Stimulated activated CD4-positive, alpha-beta T cell treated with anti-CD3 and anti-CD28 coated beads, TNF-alpha, amount 100 ng/mL, for 4 hours (primary cell): Measurements from ENCODE around the gene ZNF133.
"Not testable (repeated sequence)": the region's sequence is repeated elsewhere in the genome, so short reads cannot be mapped to it uniquely, and the experiment has no call there.

Source experiments
- DNase-seq, 3 experiments: peaks; one replicate each; pipeline ENCODE4 v3.0.0-alpha.2; 2020; ENCODE audit warnings: low read depth in 3 of 3

ZNF133 gene

DNA sequence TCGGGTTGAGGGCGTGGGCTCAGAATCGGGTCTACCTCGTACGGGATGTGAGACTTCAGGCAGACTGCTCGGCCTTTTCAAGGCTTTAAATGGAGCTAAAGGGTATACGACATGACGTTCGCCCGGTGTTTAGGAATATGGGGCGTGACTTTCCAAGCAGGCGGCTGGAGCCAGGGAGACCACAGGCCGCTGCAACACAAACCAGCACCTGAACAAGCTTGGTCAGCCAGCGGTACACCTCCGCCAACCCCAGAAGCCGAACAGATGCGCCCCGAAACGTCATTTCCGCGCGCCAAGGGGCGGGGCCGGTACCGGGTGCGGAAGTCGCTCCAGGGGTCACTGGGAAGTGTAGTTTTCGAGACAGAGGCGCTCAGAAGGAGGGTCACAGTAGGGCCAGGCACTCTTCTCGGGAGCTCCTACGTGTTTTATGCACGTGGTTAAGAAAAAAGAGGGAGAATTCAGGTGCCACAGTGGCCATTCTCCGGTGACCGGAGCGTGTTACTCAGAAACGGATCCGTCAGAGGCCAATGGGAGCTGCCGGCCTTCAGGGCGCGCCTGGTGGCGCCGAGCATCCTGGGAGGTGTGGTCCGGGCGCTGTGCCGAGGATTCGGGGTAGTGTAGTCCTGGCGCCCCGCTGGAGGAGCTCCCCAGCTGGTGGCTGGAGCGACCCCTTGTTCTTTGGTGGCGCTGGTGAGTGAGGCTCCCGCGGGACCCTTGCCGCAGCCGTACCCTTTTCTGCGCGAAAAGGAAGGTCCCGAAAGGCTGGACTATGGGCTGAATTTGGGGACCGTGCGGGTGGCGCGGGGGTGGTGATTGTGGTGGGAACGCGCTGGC lies at the start of gene ZNF133:
Gene ZNF133, plus strand, starts transcription at position 613 of the 834 bp plus-strand sequence. CDS start 17,160 bp downstream, outside the sequence.
- DNase-seq, result peak; percentile 93 to 99 (median 97)

DNA sequence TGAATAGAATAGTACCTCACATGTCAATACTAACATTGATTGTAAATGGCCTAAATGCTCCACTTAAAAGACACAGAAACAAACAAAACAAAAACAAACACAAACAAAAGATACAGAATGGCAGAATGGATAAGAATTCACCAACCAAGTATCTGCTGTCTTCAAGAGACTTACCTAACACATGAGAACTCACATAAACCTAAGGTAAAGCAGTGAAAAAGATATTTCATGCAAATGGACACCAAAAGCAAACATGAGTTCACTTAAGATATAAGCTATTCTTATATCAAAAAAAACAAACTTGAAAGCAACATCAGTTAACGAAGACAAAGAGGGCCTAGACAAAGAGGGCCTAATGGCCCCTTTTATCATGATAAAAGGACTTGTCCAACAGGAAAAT lies 47.3 kb upstream of the ZNF133 start:
- no peak for DNase-seq

DNA sequence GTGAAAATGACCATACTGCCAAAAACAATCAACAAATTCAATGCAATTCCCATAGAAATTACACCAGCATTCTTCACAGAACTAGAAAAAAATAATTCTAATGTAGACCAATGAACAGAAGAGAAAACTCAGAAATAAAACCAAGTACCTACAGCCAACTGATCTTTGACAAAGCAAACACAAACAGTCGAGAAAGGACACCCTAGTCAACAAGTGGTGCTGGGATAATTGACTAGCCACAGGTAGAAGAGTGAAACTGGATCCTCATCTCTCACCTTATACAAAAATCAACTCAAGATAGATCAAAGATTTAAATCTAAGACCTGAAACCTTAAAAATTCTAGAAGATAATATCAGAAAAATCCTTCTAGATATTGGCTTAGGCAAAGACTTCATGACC lies 44.5 kb upstream of the ZNF133 start:
- DNase-seq, result no peak

DNA sequence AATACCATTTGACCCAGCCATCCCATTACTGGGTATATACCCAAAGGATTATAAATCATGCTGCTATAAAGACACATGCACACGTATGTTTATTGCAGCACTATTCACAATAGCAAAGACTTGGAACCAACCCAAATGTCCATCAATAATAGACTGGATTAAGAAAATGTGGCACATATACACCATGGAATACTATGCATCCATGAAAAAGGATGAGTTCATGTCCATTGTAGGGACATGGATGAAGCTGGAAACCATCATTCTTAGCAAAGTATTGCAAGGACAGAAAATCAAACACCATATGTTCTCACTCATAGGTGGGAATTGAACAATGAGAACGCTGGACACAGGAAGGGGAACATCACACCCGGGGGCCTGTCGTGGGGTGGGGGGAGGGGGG lies 39.8 kb upstream of the ZNF133 start:
- not testable (repeated sequence) for DNase-seq

DNA sequence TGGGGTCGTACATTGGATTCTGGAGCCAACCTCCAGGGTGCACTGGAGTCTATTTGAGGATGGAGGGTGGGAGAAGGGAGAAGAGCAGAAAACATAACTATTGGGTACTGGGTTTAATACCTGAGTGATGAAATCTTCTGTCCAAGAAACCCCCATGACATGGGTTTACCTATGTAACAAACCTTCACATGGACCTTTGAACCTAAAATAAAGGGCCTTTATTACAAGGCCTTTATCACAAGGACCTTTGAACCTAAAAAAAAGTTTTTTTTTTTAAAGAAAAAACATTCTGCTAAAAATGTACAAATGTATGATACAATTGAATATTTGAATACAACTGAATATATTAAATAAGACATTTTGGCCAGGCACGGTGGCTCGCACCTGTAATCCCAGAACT lies 38.1 kb upstream of the ZNF133 start:
- no peak for DNase-seq

DNA sequence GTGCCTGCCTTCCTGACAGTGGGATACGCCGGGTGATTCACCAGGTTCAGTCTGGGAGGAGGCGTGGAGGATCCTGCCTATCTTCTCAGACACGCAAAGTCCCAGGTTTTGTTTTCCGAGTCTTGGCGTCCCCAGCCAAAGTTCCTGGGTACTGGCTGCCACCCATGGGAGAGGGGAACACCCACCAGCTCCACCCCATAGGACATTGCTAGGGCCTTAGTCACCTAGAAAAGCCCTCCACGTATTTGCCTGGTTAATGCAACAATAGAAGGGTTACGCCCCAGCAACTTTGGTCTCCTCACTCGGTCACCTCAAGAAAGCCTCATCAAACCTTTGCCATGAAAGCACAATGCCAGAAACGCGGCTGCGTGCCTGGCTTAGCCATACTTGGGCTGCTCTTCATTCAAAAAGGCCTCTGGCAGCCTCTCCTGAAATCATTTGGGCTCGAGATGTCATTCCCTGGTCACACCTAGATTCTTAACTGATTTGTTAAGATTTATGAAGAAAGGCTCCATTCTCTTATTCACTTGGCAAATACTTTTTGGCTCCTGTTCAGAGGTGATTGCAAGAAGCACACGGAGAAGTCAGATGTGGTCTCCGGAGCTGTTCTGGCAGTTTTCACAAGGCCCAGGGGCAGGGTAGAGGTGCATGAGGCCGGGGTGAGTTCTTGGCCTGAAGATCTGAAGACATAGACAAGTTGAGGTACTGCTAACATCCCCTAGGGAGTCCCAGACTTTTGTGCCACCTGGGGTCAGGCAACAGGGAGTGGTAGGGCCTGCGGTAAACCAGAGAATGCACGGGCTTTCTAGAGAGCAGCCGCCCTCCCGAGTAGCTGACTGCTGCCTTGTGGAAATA lies 35.5 kb upstream of the ZNF133 start:
- no peak for DNase-seq

DNA sequence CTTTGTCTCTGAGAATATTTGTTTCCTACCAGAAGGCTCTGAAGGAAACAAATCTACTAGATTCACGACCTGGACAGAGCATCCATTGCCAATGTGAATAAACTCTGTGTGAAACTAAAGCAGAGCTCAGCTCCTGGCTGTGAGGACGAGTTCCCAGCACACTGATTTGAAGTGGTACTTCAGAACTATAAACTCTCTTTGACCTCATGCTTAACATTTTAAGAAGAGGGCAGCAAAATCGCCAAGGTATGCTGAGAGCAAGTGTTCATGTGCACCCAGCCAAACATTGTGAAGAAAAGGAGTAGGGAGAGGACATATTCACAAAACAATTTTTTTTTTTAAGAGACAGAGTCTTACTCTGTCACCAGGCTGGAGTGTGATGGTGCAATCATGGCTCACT lies 33.7 kb upstream of the ZNF133 start:
- no peak for DNase-seq

DNA sequence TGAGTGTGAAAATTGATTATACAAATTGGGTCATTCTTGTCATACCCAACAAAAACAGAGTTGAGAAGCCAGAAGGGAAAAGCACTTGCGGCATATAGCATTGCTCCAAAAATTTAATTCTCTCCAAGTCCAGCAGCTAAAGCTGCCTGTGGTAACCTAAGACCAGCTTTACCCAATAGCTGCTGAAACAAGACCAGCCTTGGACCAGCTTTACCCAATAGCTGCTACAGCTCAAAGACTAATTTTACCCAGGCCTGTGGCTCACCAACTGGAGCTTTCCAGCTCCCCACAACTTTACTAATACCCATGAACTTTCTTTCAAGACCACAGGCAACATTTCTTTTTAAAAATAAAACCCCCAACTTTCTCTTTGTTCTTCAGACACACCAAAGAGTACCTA lies 32.8 kb upstream of the ZNF133 start:
- DNase-seq, result no peak

DNA sequence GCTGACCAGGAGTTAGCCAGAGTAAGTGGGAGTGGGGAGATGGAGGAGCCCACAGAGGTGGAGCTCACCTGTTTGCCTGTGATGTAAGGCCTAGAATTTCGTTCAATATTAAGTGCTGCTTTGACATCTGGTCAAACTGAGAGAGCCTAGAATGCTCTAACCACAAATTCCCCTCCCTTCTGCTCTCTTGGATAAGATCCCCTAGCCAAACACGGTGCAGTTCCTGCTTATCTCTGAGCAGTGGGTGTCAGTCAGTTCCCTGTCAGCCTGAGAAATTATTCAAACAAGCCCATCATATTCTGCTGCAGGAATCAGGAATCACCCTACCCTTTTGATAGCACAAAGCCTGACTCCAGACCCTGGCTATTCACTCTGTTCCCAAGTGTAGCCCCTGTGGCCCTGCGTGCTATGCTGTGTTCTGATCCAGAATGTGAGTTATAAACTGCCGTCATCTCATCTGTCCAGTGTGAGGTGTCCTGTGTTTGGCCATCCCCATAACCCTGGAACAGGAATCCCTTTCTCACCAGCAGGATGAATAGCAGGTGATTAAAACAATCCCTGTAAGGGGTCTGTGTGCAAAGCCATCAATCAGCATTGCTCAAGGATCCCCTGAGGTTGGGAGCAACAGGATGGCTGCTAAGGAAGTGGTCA lies 31.8 kb upstream of the ZNF133 start:
- no peak for DNase-seq

DNA sequence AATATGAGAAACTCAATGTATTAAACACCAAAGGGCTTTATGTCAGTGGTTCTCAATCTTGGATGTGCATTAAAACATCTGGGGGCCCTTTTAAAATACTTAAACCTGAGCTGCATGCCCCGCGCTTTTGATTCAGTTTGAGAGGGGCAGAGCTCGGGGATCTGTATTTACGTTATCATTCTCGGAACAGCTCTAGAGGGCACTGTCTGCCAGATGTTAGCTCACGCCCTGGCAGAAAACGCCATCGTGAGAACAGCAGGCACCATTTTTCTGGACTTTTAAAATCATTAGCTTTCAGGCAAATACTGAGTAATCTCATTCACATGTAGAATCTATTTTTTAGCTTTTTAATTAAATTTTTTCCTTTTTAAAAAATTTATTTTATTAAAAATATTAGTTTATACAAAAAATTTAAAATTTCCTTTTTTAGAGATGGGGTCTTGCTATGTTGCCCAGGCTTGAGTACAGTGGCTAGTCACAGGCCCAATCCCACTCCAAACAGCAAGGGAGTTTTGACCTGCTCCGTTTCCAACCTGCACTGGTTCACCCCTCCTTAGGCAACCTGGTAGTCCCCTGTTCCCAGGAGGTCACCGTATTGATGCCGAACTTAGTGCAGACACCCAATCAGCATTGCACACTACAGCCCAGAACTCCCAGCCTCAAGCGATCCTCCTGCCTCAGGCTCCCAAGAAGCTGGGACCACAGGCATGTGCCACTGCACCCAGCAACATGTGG lies 30.0 kb upstream of the ZNF133 start:
- DNase-seq, result no peak

DNA sequence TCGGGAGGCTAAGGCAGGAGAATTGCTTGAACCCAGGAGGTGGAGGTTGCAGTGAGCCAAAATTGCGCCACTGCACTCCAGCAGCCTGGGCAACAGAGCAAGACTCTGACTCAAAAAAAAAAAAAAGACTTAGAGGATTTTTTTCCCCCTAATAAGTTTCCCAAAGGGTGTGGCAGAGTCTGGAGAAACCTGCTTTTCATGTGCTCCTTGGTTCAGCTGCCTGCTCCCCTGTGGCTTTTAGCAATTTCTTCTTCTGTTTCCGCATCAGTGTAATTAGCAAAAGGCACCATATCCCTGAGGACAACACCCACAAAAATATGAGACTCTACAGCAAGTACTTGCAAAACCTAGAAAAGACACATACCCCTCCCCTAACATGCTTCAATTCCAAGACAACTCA lies 28.6 kb upstream of the ZNF133 start:
- no peak for DNase-seq

DNA sequence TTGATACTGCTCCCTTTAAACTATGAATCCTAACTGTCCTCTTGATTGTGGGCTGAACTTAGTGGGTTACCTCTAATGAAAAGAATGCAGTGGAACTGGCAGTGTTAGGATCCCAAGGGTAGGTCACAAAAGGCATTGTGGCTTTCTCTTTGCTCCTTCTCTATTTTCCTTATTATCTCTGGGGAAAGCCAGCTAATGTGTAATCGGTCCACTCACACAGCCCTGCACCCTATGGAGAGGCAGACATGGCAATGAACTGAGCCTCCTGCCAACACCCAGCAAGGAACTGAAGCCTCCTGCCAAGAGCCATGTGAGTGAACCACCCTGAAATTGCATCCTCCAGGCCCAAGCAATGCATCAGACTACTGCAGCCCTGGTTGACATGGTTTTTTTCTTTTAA lies 24.6 kb upstream of the ZNF133 start:
- DNase-seq, result no peak

DNA sequence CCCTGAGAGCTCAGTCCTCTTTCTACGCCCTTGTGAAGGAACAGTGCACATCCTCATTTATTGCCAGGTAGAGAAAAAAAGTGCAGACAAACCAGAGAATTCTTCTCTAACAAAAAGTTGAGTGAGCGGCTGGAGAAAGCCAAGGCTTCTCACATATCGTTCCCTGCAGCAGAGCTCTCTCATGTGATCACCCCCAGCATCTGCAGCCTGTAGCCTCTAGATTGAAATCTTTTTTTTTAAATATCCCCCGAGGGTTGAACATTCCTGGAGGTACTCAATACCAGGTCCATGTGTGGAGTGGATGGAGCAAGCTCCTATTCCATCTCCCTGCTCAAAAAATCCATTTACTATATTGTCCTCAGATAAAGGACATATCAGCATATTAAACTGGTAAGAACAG lies 22.9 kb upstream of the ZNF133 start:
- DNase-seq, result no peak

DNA sequence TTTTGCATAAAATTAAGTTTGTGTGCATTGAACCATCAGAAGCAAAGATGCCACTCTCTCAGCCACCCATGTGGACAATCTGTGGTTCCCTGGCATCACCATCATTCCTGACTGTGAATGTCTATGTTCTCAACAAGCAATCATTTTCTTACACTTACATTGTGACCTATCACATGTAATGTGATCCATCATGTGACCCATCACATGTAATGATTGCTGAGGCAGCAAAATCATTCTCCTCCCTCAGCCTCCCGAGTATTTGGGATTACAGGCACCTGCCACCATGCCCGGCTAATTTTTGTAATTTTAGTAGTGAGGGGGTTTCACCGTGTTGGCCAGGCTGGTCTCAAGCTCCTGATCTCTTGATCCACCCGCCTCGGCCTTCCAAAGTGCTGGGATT lies 22.0 kb upstream of the ZNF133 start:
- DNase-seq, result no peak

DNA sequence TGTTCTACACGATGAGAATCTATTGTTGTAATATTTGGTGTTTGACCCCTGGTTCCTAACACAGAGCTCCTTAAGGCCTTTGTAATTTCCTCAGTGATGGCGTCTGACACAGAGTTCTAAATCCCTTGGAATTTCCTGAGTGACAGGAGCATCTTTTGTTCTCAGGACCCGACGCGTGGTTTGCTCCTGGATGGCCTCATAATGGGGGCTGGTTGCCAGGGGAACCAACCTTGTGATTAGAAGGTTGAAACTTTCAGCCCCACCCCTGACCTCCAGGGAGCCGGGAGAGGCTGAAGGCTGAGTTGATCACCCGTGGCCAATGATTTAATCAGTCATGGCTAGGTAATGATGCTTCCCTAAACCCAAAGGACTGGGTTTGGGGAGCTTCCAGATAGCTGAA lies 20.5 kb upstream of the ZNF133 start:
- DNase-seq, result no peak

DNA sequence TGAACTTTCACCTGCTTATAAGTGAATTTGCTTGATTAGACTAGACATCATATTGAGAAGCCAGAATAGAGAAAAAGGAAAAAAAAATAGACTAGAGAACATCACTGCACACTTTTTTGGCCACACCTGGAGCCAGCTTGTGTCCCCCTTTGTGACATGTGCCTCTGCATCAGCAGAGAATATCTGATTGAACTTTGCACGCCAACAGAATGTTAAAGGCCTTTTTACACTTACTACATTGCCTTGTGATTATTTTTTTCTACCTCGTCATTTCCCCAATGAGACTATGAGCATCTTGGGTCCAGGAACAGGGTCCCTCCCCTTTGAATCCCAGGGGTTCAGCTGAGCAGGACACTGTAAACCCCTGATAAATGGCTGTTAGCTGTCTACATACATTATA lies 17.2 kb upstream of the ZNF133 start:
- DNase-seq, result no peak

DNA sequence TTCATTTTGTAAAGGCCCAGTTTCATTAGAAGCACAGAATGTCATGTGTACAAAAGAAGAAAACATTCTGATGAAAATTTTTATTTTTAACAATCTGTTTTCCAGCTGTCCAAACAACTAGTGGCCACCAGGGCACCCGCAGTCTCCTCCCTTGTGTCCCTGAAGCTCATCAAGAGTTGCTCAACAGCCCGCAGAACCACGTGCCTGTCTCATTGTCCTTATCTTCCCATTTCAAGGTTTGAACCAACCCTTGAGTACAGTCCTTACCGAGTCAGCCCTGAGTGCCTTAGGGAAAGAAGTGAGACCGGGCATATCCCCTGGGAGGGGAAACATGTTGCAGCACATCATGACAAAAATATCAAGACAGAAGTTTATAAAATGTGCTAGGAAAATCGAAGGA lies 15.9 kb upstream of the ZNF133 start:
- no peak for DNase-seq

DNA sequence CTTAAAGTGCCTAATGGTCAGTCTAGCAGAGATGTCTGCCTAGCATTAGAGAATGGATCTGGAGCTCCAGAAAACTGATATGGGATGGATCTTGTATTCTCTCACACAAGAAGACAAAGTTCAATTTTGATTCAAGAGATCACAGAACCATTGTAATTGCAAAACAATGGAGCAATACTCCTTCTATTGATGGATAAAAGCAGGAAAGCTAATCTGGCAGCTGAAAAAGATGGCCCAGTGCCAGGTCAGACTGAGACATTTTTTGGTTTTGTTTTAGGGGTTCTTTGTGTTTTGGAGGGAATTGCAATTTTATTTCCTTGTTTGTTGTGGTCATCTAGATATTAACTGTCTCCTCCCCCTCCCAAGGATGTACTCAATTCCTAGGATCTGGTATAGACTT lies 14.6 kb upstream of the ZNF133 start:
- DNase-seq, result no peak

DNA sequence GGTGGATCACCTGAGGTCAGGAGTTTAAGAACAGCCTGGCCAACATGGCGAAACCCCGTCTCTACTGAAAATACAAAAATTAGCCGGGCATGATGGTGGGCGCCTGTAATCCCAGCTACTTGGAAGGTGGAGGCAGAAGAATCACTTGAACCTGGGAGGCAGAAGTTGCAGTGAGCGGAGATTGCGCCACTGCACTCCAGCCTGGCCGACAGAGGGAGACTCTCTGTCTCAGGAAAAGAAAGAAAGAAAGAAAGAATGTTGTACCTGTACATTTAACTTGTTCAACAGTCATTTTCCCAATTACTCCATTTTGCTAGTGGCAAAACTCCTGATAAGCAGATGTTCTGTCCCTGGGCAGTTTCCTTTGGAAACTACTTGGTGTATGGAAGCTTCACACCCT lies 12.4 kb upstream of the ZNF133 start:
- not testable (repeated sequence) for DNase-seq

DNA sequence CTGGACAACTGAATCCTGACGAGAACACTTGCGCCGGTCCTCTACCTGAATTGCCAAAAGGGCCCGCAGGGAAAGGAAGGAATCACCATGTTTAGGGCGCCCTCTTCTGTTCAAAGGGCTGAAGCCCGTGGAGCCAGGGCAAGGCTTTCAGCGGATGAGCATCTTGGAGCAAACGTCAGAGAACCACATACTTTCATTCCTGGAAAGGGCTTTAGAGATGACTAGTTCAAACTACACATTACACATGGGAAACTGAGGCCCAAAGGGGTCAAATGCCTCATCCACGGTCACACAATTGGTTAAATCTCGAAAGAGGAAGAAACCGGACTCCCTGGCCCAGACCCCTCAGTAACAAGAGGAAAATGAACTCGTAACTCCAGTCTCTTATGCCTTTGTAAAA lies 11.5 kb upstream of the ZNF133 start:
- peak in 1 of 3 experiments; percentile 14 for DNase-seq

DNA sequence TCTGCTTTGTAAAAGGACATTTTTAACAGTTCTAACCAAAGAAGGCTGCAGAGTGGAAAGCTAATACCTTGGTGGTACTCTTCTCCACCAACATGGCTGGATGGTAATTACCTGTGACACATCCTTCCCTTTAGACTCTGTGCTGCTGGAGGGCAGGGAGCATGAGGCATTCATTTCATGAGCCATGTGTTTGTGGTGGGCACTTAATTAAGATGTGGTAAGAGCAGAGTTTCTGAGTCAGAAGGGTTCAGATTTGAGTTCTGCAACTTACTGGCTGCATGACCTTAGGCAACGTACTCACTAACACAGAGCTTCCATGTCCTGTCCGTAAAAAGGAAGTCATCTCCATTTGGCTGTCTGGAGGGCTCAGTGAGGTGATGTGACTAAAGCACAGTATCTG lies 9.1 kb upstream of the ZNF133 start:
- DNase-seq, result no peak
